ENCODE results near the gene SPATA3.
"Not testable (repeated sequence)": the region's sequence is repeated elsewhere in the genome, so short reads cannot be mapped to it uniquely, and the experiment has no call there.

SPATA3 gene

DNA sequence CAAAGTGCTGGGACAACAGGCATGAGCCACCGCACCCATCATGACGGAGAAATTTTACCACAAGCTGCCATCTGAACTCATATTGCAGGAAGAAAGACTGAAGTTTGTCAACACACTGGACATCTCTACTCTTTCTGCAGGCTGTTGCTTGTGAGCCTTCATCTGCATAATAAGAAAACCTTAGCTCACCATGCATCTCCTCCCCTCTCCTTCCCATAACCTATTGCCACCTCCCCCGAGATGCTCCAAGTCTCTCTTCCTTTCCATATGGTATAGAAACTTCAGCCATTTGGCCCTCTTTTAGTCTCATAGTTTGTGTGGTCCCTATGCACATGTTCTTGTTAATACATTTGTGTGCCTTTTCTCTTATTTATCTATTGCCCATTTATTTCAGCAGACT is 22.3 kb downstream of the SPATA3 start:
- no peak for DNase-seq (ENCODE audit: low read depth in 1 of 2, low spot score in 1 of 2)

GRCh38 chr2:231025059-231025458 is 29.1 kb downstream of the SPATA3 start:
- not testable (repeated sequence) for DNase-seq (ENCODE audit: low read depth in 1 of 2, low spot score in 1 of 2)

DNA sequence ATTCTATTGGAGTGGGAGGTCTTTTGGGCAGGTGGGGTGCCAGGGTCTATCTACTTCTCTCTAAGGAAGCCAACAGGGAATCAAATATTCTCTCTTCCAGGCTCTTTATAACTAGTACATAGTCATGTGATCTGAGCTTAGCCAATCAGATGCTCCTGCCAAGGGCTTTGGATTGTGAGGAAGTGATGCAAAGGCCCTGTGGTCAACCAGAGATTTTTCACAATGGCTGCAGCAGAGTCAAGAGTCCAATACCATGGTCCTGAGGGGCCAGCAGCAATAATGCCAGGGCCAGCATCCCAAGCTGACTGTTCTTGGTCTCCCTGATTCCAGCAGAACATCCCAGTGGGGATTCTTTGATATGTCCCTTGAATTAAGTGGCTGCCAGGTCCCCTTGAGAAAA is 33.0 kb downstream of the SPATA3 start:
- DNase-seq (ENCODE audit: low read depth in 1 of 2, low spot score in 1 of 2), result no peak

- DNase-seq (ENCODE audit: low read depth in 1 of 2, low spot score in 1 of 2), result no peak
Observed at GRCh38 chr2:231029563-231029962, 33.6 kb downstream of the SPATA3 start.

DNA sequence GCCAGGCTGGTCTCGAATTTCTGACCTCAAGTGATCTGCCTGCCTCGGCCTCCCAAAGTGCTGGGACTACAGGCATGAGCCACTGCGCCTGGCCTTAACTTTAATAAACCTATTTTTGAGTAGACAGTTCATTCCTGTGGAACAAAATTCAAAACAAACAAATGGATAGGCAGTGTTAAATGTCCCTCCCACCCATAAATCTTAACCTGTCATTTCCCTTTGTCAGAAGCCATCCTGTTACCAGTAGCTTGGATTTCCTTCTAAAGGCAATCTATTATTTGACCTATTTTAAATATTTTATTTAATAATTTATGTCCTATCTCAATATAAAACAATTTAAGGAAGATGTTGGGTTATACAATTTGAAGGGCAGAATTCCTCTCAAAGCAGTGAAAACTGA is 34.8 kb downstream of the SPATA3 start:
- DNase-seq (ENCODE audit: low read depth in 1 of 2, low spot score in 1 of 2), result no peak

DNA sequence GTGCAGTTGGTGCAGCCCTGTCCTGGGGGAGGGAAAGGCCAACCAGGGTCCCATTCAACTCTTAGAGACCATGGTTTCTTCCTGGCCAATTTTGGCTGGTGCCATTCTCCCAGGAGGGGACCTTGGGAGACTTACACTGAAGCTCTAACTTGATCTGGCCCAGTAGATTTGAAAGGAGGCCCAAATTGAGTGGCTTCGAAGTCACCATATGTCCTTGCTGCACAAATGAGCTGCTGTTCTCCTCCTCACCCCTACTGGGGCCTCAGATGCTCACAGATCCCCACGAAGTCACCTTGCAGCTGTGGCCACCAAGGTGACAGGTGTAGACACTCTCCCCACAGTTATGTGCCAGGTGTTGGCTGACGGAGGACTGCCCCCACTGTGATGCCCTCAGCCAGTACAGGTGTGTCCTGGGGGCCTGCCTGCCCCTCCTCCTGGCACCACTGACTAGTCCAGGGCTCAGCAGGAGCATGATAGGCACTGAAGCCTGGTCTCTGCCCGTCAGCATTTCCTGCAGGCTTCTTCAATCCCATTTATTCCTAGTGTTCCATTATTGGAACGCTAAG is 36.7 kb downstream of the SPATA3 start:
- no peak for DNase-seq (ENCODE audit: low read depth in 1 of 2, low spot score in 1 of 2)

- DNase-seq (ENCODE audit: low read depth in 1 of 2, low spot score in 1 of 2), result no peak
Observed at GRCh38 chr2:231033147-231034132, 37.5 kb downstream of the SPATA3 start.

GRCh38 chr2:231034291-231034882 is 38.5 kb downstream of the SPATA3 start:
- no peak for DNase-seq (ENCODE audit: low read depth in 1 of 2, low spot score in 1 of 2)

DNA sequence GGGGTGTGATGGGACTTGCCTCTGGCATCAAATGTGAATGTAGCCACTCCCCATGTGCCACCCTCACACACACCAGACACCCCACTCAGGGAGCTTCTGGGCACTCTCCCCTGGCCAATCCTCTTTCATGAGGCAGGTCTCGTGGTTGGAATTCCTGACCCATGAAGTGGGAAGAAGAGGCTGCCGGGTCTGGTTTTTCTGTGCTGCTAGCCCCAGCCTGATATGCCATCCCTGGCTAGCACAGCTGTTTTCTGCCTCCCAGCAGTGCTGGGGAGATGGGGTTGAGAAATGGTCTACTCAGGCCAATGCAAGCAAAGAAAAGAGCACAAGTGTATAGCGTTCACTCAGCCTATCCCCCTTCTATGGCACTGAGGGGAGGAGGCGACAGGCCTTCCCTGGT is 40.2 kb downstream of the SPATA3 start:
- DNase-seq (ENCODE audit: low read depth in 1 of 2, low spot score in 1 of 2), result no peak

DNA sequence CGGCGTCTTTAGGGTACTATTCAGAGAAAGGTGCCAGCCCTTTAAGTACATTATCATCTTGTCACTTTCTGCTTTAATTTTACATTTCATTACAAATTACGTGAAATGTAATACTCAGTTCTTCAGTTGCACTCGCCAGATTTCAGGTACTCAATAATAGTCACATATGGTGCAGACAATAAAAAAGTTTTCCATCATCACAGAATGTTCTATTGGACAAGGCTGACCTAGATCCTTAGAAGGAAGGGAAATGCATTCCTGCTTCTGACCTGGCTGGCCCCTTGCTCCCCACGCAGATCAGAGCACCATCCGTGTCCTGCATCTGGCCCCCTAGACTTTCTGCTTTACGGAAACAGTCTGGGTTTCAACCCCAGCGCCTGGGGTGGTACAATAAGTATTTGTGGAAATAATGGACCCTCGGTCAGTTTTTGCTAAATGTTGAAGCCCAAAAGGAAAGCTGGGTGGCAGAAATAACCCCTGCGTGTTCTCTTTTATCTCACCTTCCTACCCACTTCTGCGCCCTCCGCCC is 40.7 kb downstream of the SPATA3 start:
- DNase-seq (ENCODE audit: low read depth in 1 of 2, low spot score in 1 of 2), result no peak

DNA sequence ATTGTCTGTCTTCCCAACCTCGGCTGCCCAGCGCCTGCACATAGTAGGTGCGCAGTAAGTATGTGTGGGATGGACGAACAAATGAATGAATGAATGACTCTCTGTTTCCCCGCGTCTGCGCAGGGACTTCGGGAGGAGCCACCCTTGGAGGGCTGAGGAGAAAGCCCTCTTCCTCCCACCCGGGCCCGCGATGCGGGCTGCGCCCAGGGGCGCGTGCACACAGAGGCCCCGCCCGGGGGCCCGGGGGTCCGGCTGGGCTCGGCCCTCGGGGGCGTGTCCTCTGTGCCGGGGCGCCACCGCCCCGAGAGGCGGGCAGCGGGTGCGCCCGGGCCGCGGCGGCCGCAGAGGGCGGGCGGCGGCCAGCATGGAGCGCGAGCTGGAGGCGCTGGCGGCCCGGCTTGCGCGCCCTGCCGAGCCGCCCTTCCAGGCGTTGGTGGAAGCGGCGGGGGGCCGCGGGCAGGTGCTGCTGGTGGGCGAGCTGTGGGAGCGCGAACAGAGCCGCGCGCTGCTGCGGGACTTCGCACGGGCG is 41.3 kb downstream of the SPATA3 start, which contains the start of gene C2orf72:
C2orf72 (plus strand) TSS at position 322 of the 529 bp plus-strand sequence; CDS start at position 365, 43 bp downstream.
- no peak for DNase-seq (ENCODE audit: low read depth in 1 of 2, low spot score in 1 of 2)

- DNase-seq (ENCODE audit: low read depth in 1 of 2, low spot score in 1 of 2), result no peak
Observed at GRCh38 chr2:231037731-231038482, 42.0 kb downstream of the SPATA3 start.

- no peak for DNase-seq (ENCODE audit: low read depth in 1 of 2, low spot score in 1 of 2)
Observed at GRCh38 chr2:231038483-231039293, 42.8 kb downstream of the SPATA3 start.

DNA sequence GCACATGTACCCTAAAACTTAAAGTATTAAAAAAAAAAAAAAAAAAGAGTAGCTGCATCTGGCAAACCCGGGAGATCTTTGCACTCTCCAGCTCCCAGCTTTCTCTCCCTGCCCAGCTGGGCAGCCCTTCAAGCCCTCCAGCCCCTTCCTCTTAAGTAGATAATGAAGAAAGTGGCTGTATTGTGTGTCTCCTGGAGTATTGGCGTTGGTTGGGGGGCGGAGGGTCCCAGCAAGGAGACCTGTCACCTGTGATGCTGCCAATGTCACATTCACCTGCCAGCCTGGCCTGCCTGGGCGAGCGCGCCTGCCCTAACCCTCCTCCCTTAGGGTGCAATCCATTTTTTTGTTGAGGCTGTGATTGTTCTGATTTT is 43.4 kb downstream of the SPATA3 start:
- DNase-seq (ENCODE audit: low read depth in 1 of 2, low spot score in 1 of 2), result no peak

- DNase-seq (ENCODE audit: low read depth in 1 of 2, low spot score in 1 of 2), result no peak
Observed at GRCh38 chr2:231039821-231040364, 44.0 kb downstream of the SPATA3 start.

GRCh38 chr2:231041061-231041689 is 45.3 kb downstream of the SPATA3 start:
- no peak for DNase-seq (ENCODE audit: low read depth in 1 of 2, low spot score in 1 of 2)

DNA sequence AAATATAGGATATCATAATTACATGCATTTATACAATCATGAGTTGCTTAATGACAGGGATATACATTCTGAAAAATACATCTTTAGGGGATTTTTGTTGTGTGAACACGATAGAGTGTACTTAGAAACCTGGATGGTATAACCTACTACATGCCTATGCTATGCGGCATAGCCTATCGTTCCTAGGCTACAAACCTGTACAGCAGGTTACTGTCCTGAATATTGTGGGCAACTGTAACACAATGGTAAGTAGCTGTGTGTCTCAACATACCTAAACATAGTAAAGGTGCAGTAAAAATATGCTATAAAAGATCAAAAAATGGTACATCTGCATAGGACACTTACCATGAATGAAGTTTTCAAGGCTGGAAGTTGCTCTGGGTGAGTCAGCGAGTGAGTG is 47.9 kb downstream of the SPATA3 start:
- no peak for DNase-seq (ENCODE audit: low read depth in 1 of 2, low spot score in 1 of 2)

DNA sequence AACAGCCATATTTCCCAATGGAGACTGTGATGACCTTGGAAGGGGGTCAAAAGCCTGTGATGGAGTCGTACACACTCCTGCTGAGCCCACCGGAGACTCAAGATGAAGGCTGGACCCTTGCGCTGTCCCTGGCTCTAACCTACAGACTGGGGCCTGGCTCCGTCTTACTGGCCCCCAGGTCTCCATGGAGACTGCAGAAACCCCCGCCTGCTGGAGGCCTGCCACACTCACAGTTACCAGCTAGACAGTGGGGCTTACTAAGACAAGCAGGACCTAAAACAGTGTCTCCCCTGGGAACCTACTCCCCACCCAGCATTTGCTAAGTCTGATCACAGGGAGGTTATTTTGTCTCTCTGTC is 51.0 kb downstream of the SPATA3 start:
- no peak for DNase-seq (ENCODE audit: low read depth in 1 of 2, low spot score in 1 of 2)

- DNase-seq (ENCODE audit: low read depth in 1 of 2, low spot score in 1 of 2), result no peak
Observed at GRCh38 chr2:231047274-231047922, 51.5 kb downstream of the SPATA3 start.

All from stimulated activated CD4-positive, alpha-beta T cell treated with anti-CD3 and anti-CD28 coated beads, Interleukin-15, amount 100 ng/mL, for 1 hour (primary cell).